Heart left ventricle (tissue), 16 donors: Measurements from ENCODE around the gene SPSB4. TPM values are rescaled to one million over a fixed set of nuclear protein-coding genes. Genes with fewer than 3 reads are reported as not detected.

Experiments
- ATAC-seq, 4 donors: fragments of 200-7000 bp; cut with Tn5 transposase; one replicate each; pipeline ENCODE4 v1.9.1; 2020 to 2022; ENCODE audit warnings: moderate library complexity in 4 of 4, mild to moderate bottlenecking in 3 of 4, moderate number of reproducible peaks in 1 of 4
- DNase-seq, 5 donors: peaks; one replicate each; pipeline ENCODE4 v3.0.0-alpha.2; 2020
- H3K27ac ChIP-seq, 12 donors: fragments of 200-600 bp; sonication (generic) in 4 of 12; one replicate each; pipeline versions ENCODE4 v1.5.0 to v1.8.0; 2016 to 2022; ENCODE audit warnings: mild to moderate bottlenecking in 2 of 12
- H3K27me3 ChIP-seq, 9 donors: fragments of 200-600 bp; sonication (generic) in 2 of 9; one replicate each; pipeline versions ENCODE4 v1.5.1 to v1.8.0; 2016 to 2022; ENCODE audit warnings: mild to moderate bottlenecking in 3 of 9
- H3K36me3 ChIP-seq, 9 donors: fragments of 200-600 bp; sonication (generic) in 2 of 9; one replicate each; pipeline versions ENCODE4 v1.5.0 to v1.8.0; 2018 to 2022; ENCODE audit warnings: mild to moderate bottlenecking in 2 of 9
- H3K4me1 ChIP-seq, 12 donors: fragments of 200-600 bp; sonication (generic) in 4 of 12; one replicate each; pipeline versions ENCODE4 v1.5.0 to v1.8.0; 2016 to 2022; ENCODE audit warnings: mild to moderate bottlenecking in 3 of 12
- H3K4me3 ChIP-seq, 12 donors: fragments of 200-600 bp; sonication (generic) in 4 of 12; one replicate each; pipeline versions ENCODE4 v1.5.0 to v1.8.0; 2017 to 2022; ENCODE audit warnings: mild to moderate bottlenecking in 9 of 12, moderate library complexity in 4 of 12
- H3K9me3 ChIP-seq, 12 donors: fragments of 200-600 bp; sonication (generic) in 4 of 12; one replicate each; pipeline versions ENCODE4 v1.5.0 to v1.8.0; 2016 to 2022; ENCODE audit warnings: mild to moderate bottlenecking in 1 of 12
- CTCF ChIP-seq, 12 donors: fragments of 200-600 bp; sonication (generic) in 4 of 12; IDR thresholded peaks; one replicate each; pipeline versions ENCODE4 v1.5.0 to v1.8.0; 2018 to 2022; ENCODE audit warnings: antibody characterized with exemption in 12 of 12, mild to moderate bottlenecking in 5 of 12
- POLR2A ChIP-seq, 2 donors: fragments of 450-650 bp; IDR thresholded peaks; one replicate each; pipeline ENCODE4 v1.6.1; 2017; ENCODE audit warnings: antibody characterized with exemption in 2 of 2, mild to moderate bottlenecking in 2 of 2, moderate library complexity in 2 of 2
- WGBS, 4 donors: extraction: QIAGEN DNeasy Blood & Tissue Kit in 2 of 4; methylation state at CpG; one replicate each; pipeline versions ENCODE4 v1.1.5 to v1.1.7; 2013 to 2018; 5-methylcytosine and 5-hydroxymethylcytosine counted together
- intact Hi-C, 10 donors: fragments of 100-400 bp; cut with DNase I; formaldehyde crosslinking; loops; one replicate each; pipeline versions ENCODE4 v1.11.1 to v1.14.2; 2022
- polyA plus RNA-seq, 2 donors: library from polyadenylated mRNA; stranded (reverse); fragments of 200-250 nt; gene quantifications; one replicate each; pipeline ENCODE4 v1.2.3, GENCODE V29; 2013
- total RNA-seq, 9 donors: library from RNA; depleted of rRNA in 2 of 9; stranded (reverse); fragments of >200 nt in 2 of 9; fragmentation: NEBNext Ultra II Directional in 3 of 9; extraction: Animal tissue kit (Norgen Biotek cat#: 25700) in 3 of 9; gene quantifications; one replicate each; pipeline versions ENCODE4 v1.1.0 to v1.2.4, GENCODE V29; 2016 to 2023
- donor health status: ischemic (EF 13 %, LVEDD 7.1; RV severe dilation, severe dysfunction).
- donor health status: healthy with polysubstance abuse.
- donor health status: DM: no; HTN: yes; CAD: no.
- donor health status: DM: no; HTN: no; CAD: no.
- donor health status: ischemic (EF 25% LVEDD 6.9; RV normal size, moderate dysfunction).
- donor health status: ischemic (EF 25% LVEDD 5.7; RV mildly dilated, moderate dysfunction).
- donor health status: healthy.
- donor health status: DM: yes; HTN: yes; CAD: no.
- donor health status: ischemic (EF 35%, LVEDD 5.7; RV mildly dilated, moderate dysfunction).
- donor health status: nonischemic (EF 11% LVEDD 7.7; RV severe dilation, severe dysfunction).
- donor health status: DM: yes; HTN: yes; CAD: no.
- donor health status: PGD.
- donor health status: ischemic (EF 29% LVEDD 5.4; RV normal size, mild dysfunction).
- donor health status: nonischemic (EF 23%, LVEDD 6.1; RV moderate dilation, normal function).

The SPSB4 gene
- total and polyA plus RNA-seq, 11 donors, result 3.3 to 11.1 (median 4.8) TPM

- H3K36me3 ChIP-seq, result peaks cover 0 to 5% (median 0%) of the 10 kb centered on the region in 9 donors
- no peak for ATAC-seq
- TF ChIP-seq CTCF (IDR thresholded peaks at IDR 0.05) (no peak), POLR2A (IDR thresholded peaks at IDR 0.05) (no peak)
- H3K9me3 ChIP-seq, result no peaks in the 10 kb centered on the region
- H3K4me1 ChIP-seq, result peaks cover 0 to 13% (median 3%) of the 10 kb centered on the region in 12 donors
- intact Hi-C loops, result no loop called here
- no peak for DNase-seq
- no peak overlapping the region for H3K27ac ChIP-seq
- H3K4me3 ChIP-seq, result no peak overlapping the region
- H3K27me3 ChIP-seq, result no peaks in the 10 kb centered on the region
- 66 to 85% (median 78%) methylated on average over 12 to 13 of the region's 13 CpGs for WGBS, 4 donors
These were observed 19.7 kb downstream of the SPSB4 start for GRCh38 chr3:141070727-141071357.

- no peak for TF ChIP-seq POLR2A (IDR thresholded peaks at IDR 0.05)
- TF ChIP-seq CTCF (IDR thresholded peaks at IDR 0.05), result no peak
- WGBS, 4 donors, result 61 to 72% (median 70%) methylated on average over 12 of the region's 12 CpGs
- no peak for DNase-seq
- peaks cover 0 to 2% (median 0%) of the 10 kb centered on the region in 9 donors for H3K36me3 ChIP-seq
- no peak overlapping the region for H3K4me3 ChIP-seq
- H3K27ac ChIP-seq, result no peak overlapping the region
- no peak for ATAC-seq
- H3K27me3 ChIP-seq, result no peaks in the 10 kb centered on the region
- H3K4me1 ChIP-seq, result peaks cover 0 to 22% (median 11%) of the 10 kb centered on the region in 12 donors
- intact Hi-C loops, result no loop called here
- H3K9me3 ChIP-seq, result no peaks in the 10 kb centered on the region
These were observed 20.6 kb downstream of the SPSB4 start for GRCh38 chr3:141071681-141072260.

- Histone ChIP-seq H3K36me3 (no peaks in the 10 kb centered on the region), H3K9me3 (no peaks in the 10 kb centered on the region), H3K27ac (no peak overlapping the region), H3K4me1 (peaks cover 0 to 27% (median 22%) of the 10 kb centered on the region in 12 donors), H3K27me3 (no peaks in the 10 kb centered on the region), H3K4me3 (no peak overlapping the region)
- intact Hi-C loops, result no loop called here
- no peak for ATAC-seq
- no peak for DNase-seq
- 97 to 99% (median 99%) methylated on average over 5 of the region's 5 CpGs for WGBS, 4 donors
- TF ChIP-seq CTCF (IDR thresholded peaks at IDR 0.05) (no peak), POLR2A (IDR thresholded peaks at IDR 0.05) (no peak)
These were observed 21.8 kb downstream of the SPSB4 start for GRCh38 chr3:141072950-141073349.

- Histone ChIP-seq H3K4me1 (peaks cover 0 to 29% (median 23%) of the 10 kb centered on the region in 12 donors), H3K27me3 (no peaks in the 10 kb centered on the region), H3K9me3 (no peaks in the 10 kb centered on the region), H3K4me3 (no peak overlapping the region), H3K36me3 (no peaks in the 10 kb centered on the region), H3K27ac (no peak overlapping the region)
- ATAC-seq (no peak), DNase-seq (no peak)
- TF ChIP-seq CTCF (IDR thresholded peaks at IDR 0.05) (no peak), POLR2A (IDR thresholded peaks at IDR 0.05) (no peak)
- intact Hi-C loops, result no loop called here
- WGBS, 4 donors, result 76 to 85% (median 81%) methylated on average over 2 of the region's 2 CpGs
These were observed 22.4 kb downstream of the SPSB4 start for GRCh38 chr3:141073580-141073979.
